Lower leg skin (tissue), 3 donors: ENCODE measurements around the gene TSKU.
"Not testable (repeated sequence)": the region's sequence is repeated elsewhere in the genome, so short reads cannot be mapped to it uniquely, and the experiment has no call there.

Experiments used
- POLR2A ChIP-seq, 2 donors: fragments of 450-650 bp; IDR thresholded peaks; one replicate each; pipeline ENCODE4 v1.6.1; 2016 to 2017; ENCODE audit warnings: antibody characterized with exemption in 2 of 2, mild to moderate bottlenecking in 1 of 2, moderate library complexity in 1 of 2
- TF ChIP-seq, protein P1 (sequence below), 3 donors: fragments of 450-650 bp; IDR thresholded peaks; one replicate each; pipeline ENCODE4 v1.5.1; 2016; ENCODE audit warnings: antibody characterized with exemption in 3 of 3, mild to moderate bottlenecking in 3 of 3, moderate library complexity in 2 of 3

DNA sequence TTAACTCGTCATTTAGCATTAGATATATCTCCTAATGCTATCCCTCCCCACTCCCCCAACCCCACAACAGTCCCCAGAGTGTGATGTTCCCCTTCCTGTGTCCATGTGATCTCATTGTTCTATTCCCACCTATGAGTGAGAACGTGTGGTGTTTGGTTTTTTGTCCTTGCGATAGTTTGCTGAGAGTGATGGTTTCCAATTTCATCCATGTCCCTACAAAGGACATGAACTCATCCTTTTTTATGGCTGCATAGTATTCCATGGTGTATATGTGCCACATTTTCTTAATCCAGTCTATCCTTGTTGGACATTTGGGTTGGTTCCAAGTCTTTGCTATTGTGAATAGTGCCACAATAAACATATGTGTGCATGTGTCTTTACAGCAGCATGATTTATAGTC is 43.4 kb downstream of the TSKU start:
- TF ChIP-seq, protein P1, sequence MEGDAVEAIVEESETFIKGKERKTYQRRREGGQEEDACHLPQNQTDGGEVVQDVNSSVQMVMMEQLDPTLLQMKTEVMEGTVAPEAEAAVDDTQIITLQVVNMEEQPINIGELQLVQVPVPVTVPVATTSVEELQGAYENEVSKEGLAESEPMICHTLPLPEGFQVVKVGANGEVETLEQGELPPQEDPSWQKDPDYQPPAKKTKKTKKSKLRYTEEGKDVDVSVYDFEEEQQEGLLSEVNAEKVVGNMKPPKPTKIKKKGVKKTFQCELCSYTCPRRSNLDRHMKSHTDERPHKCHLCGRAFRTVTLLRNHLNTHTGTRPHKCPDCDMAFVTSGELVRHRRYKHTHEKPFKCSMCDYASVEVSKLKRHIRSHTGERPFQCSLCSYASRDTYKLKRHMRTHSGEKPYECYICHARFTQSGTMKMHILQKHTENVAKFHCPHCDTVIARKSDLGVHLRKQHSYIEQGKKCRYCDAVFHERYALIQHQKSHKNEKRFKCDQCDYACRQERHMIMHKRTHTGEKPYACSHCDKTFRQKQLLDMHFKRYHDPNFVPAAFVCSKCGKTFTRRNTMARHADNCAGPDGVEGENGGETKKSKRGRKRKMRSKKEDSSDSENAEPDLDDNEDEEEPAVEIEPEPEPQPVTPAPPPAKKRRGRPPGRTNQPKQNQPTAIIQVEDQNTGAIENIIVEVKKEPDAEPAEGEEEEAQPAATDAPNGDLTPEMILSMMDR (IDR thresholded peaks at IDR 0.05) = not testable (repeated sequence)
- not testable (repeated sequence) for TF ChIP-seq POLR2A (IDR thresholded peaks at IDR 0.05)
